ENCODE results near the gene MFSD2B. TPM values are rescaled to one million over a fixed set of nuclear protein-coding genes. Genes with fewer than 3 reads are reported as not detected.
"Not testable (repeated sequence)": the region's sequence is repeated elsewhere in the genome, so short reads cannot be mapped to it uniquely, and the experiment has no call there.

Gene MFSD2B
- total RNA-seq, 1 donor from 2014 or later = not detected

GRCh38 chr2:24040511-24040910 lies 30.6 kb downstream of the MFSD2B start:
- Histone ChIP-seq H3K4me1 (no peaks in the 10 kb centered on the region), H3K4me3 (no peak overlapping the region), H3F3A (ENCODE audit: low read depth) (no peaks in the 10 kb centered on the region), H3K79me2 (ENCODE audit: low read depth) (peaks cover 47% of the 10 kb centered on the region), H3K27me3 (no peaks in the 10 kb centered on the region), H2AFZ (replicated peaks) (no peak overlapping the region), H3K9ac (no peak overlapping the region), H4K20me1 (ENCODE audit: low read depth) (peaks cover 5% of the 10 kb centered on the region), H3K4me2 (no peak overlapping the region), H3K27ac (no peak overlapping the region), H3K9me3 (ENCODE audit: low read depth) (no peaks in the 10 kb centered on the region), H3K36me3 (no peaks in the 10 kb centered on the region)
- no peak overlapping the region for H3K27ac Mint-ChIP-seq
- no peak for DNase-seq (ENCODE audit: low spot score)
- no peak overlapping the region for H3K4me3 Mint-ChIP-seq
- no peak for TF ChIP-seq CTCF (IDR thresholded peaks at IDR 0.05)
- no peak for TF ChIP-seq EZH2 (IDR thresholded peaks at IDR 0.05)
- TF ChIP-seq EZH2phosphoT487 (IDR thresholded peaks at IDR 0.05) = no peak
- H3K27me3 Mint-ChIP-seq (ENCODE audit: insufficient read depth, low read depth) = peaks cover 4% of the 10 kb centered on the region
- H3K9me3 Mint-ChIP-seq = no peaks in the 10 kb centered on the region
- H3K4me1 Mint-ChIP-seq = peaks cover 7% of the 10 kb centered on the region
- peaks cover 18% of the 10 kb centered on the region for H3K36me3 Mint-ChIP-seq

DNA sequence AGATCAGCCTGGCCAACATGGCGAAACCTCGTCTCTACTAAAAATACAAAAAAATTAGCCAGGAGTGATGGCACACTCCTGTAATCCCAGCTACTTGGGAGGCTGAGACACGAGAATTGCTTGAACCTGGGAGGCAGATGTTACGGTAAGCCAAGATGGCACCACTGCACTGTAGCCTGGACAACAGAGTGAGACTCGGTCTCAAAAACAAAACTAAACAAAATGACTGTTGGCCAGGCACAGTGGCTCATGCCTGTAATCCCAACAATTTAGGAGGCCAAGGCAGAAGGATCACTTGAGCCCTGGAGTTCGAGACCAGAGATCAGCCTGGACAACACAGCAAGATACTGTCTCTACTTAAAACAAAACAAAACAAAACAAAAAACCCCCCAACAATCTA lies 33.2 kb downstream of the MFSD2B start:
- not testable (repeated sequence) for H3K4me1 ChIP-seq; H3K4me3 ChIP-seq; H3K36me3 ChIP-seq; H3K27ac ChIP-seq; H3F3A ChIP-seq (ENCODE audit: low read depth); H3K9me3 ChIP-seq (ENCODE audit: low read depth); H3K4me3 Mint-ChIP-seq; DNase-seq (ENCODE audit: low spot score); H3K4me2 ChIP-seq; H4K20me1 ChIP-seq (ENCODE audit: low read depth); H2AFZ ChIP-seq (replicated peaks); H3K9me3 Mint-ChIP-seq; H3K36me3 Mint-ChIP-seq; H3K9ac ChIP-seq; H3K27me3 Mint-ChIP-seq (ENCODE audit: insufficient read depth, low read depth); H3K27me3 ChIP-seq; H3K27ac Mint-ChIP-seq
- peaks cover 21% of the 10 kb centered on the region for H3K4me1 Mint-ChIP-seq
- H3K79me2 ChIP-seq (ENCODE audit: low read depth) = peaks cover 42% of the 10 kb centered on the region

GRCh38 chr2:24045511-24046508 lies 35.9 kb downstream of the MFSD2B start:
- Mint-ChIP-seq H3K9me3 (no peaks in the 10 kb centered on the region), H3K27ac (no peak overlapping the region), H3K4me3 (peak overlapping the region; percentile 94), H3K36me3 (peaks cover 3% of the 10 kb centered on the region), H3K4me1 (peaks cover 18% of the 10 kb centered on the region), H3K27me3 (ENCODE audit: insufficient read depth, low read depth) (peaks cover 5% of the 10 kb centered on the region)
- Histone ChIP-seq H3K79me2 (ENCODE audit: low read depth) (peaks cover 42% of the 10 kb centered on the region), H3K4me3 (peak overlapping the region; percentile 72), H2AFZ (replicated peaks) (no peak overlapping the region), H3K36me3 (no peaks in the 10 kb centered on the region), H3K4me2 (peak overlapping the region; percentile 83), H3F3A (ENCODE audit: low read depth) (peaks cover 30% of the 10 kb centered on the region), H4K20me1 (ENCODE audit: low read depth) (no peaks in the 10 kb centered on the region), H3K4me1 (peaks cover 9% of the 10 kb centered on the region), H3K9me3 (ENCODE audit: low read depth) (no peaks in the 10 kb centered on the region), H3K9ac (no peak overlapping the region), H3K27ac (no peak overlapping the region), H3K27me3 (peaks cover 4% of the 10 kb centered on the region)
- DNase-seq (ENCODE audit: low spot score) = no peak
- no peak for TF ChIP-seq CTCF (IDR thresholded peaks at IDR 0.05)
- no peak for TF ChIP-seq EZH2phosphoT487 (IDR thresholded peaks at IDR 0.05)
- TF ChIP-seq EZH2 (IDR thresholded peaks at IDR 0.05) = no peak

GRCh38 chr2:24046599-24046929 lies 36.7 kb downstream of the MFSD2B start:
- peaks cover 3% of the 10 kb centered on the region for H3K36me3 Mint-ChIP-seq
- H3K4me3 Mint-ChIP-seq = peak overlapping the region; percentile 94
- H3K9me3 ChIP-seq (ENCODE audit: low read depth) = no peaks in the 10 kb centered on the region
- peaks cover 30% of the 10 kb centered on the region for H3F3A ChIP-seq (ENCODE audit: low read depth)
- H3K4me1 Mint-ChIP-seq = peaks cover 18% of the 10 kb centered on the region
- H3K4me1 ChIP-seq = peaks cover 9% of the 10 kb centered on the region
- H3K79me2 ChIP-seq (ENCODE audit: low read depth) = peaks cover 42% of the 10 kb centered on the region
- H3K36me3 ChIP-seq = no peaks in the 10 kb centered on the region
- DNase-seq (ENCODE audit: low spot score) = no peak
- H3K9ac ChIP-seq = peak overlapping the region; percentile 72
- no peaks in the 10 kb centered on the region for H3K9me3 Mint-ChIP-seq
- peak overlapping the region; percentile 72 for H3K4me3 ChIP-seq
- H4K20me1 ChIP-seq (ENCODE audit: low read depth) = no peaks in the 10 kb centered on the region
- H3K27me3 Mint-ChIP-seq (ENCODE audit: insufficient read depth, low read depth) = peaks cover 3% of the 10 kb centered on the region
- no peak overlapping the region for H3K27ac Mint-ChIP-seq
- H2AFZ ChIP-seq (replicated peaks) = peak overlapping the region; percentile 90
- H3K27me3 ChIP-seq = peaks cover 4% of the 10 kb centered on the region
- no peak overlapping the region for H3K27ac ChIP-seq
- H3K4me2 ChIP-seq = peak overlapping the region; percentile 83
- no peak for TF ChIP-seq EZH2phosphoT487 (IDR thresholded peaks at IDR 0.05)
- no peak for TF ChIP-seq EZH2 (IDR thresholded peaks at IDR 0.05)
- no peak for TF ChIP-seq CTCF (IDR thresholded peaks at IDR 0.05)
